DND-41 (cell line): ENCODE results near the gene RFPL1.

Source experiments
- ATAC-seq: fragments of 200-7000 bp; cut with Tn5 transposase; 3 replicates; pipeline ENCODE4 v1.9.1; 2021; ENCODE audit warnings: low read depth; ENCODE audit not compliant: insufficient read depth
- DNase-seq: peaks from one replicate; pipeline ENCODE4 v3.0.0-alpha.2; 2020
- H2AFZ ChIP-seq: 2 replicates; pipeline ENCODE4 v1.6.0; 2012; ENCODE audit warnings: low read depth, low read length
- H3K27ac ChIP-seq: 2 replicates; pipeline ENCODE4 v1.5.1; 2012; ENCODE audit warnings: low read length, inconsistent platforms
- H3K27me3 ChIP-seq: fragments of 200-600 bp; sonication (generic); 2 replicates; pipeline ENCODE4 v1.6.0; 2012; ENCODE audit warnings: low read length, mild to moderate bottlenecking, inconsistent platforms; ENCODE audit not compliant: insufficient read depth, poor library complexity
- H3K36me3 ChIP-seq: 2 replicates; pipeline ENCODE4 v1.5.1; 2012; ENCODE audit warnings: low read length, inconsistent platforms; ENCODE audit not compliant: insufficient read depth
- H3K4me1 ChIP-seq: 2 replicates; pipeline ENCODE4 v1.5.1; 2012; ENCODE audit warnings: mild to moderate bottlenecking, low read length; ENCODE audit not compliant: insufficient read depth
- H3K4me2 ChIP-seq: 2 replicates; pipeline ENCODE4 v1.6.0; 2012; ENCODE audit warnings: mild to moderate bottlenecking, moderate library complexity, low read length, inconsistent platforms; ENCODE audit not compliant: insufficient read depth
- H3K4me3 ChIP-seq, 2 experiments: fragments of 200-600 bp in 1 of 2; shearing (Covaris generic) in 1 of 2; 2 replicates each; pipeline ENCODE4 v1.5.1; 2012 to 2016; ENCODE audit warnings: inconsistent platforms in 2 of 2, low read length in 2 of 2, mild to moderate bottlenecking in 2 of 2, low read depth in 1 of 2, moderate library complexity in 1 of 2
- H3K79me2 ChIP-seq: 2 replicates; pipeline ENCODE4 v1.6.0; 2012; ENCODE audit warnings: low read length, inconsistent platforms; ENCODE audit not compliant: insufficient read depth
- H3K9ac ChIP-seq: 2 replicates; pipeline ENCODE4 v1.6.0; 2012; ENCODE audit warnings: low read depth, mild to moderate bottlenecking, inconsistent platforms, low read length, moderate library complexity
- H3K9me3 ChIP-seq: 2 replicates; pipeline ENCODE4 v1.5.1; 2012; ENCODE audit warnings: low read length, moderate library complexity, mild to moderate bottlenecking, inconsistent platforms; ENCODE audit not compliant: insufficient read depth, severe bottlenecking
- H4K20me1 ChIP-seq: 2 replicates; pipeline ENCODE4 v1.6.0; 2012; ENCODE audit warnings: low read length; ENCODE audit not compliant: insufficient read depth
- EZH2 ChIP-seq: IDR thresholded peaks from 3 replicates; pipeline ENCODE4 v1.6.1; 2012; ENCODE audit warnings: borderline replicate concordance, low read depth, mild to moderate bottlenecking, moderate library complexity, low read length, inconsistent platforms; ENCODE audit not compliant: severe bottlenecking
- TF ChIP-seq, protein P1 (sequence below): IDR thresholded peaks from 2 replicates; pipeline ENCODE4 v1.5.1; 2012; ENCODE audit warnings: borderline replicate concordance, low read length, moderate library complexity, mild to moderate bottlenecking; ENCODE audit not compliant: poor library complexity, severe bottlenecking; ENCODE audit errors: extremely low read depth

Gene RFPL1

DNA sequence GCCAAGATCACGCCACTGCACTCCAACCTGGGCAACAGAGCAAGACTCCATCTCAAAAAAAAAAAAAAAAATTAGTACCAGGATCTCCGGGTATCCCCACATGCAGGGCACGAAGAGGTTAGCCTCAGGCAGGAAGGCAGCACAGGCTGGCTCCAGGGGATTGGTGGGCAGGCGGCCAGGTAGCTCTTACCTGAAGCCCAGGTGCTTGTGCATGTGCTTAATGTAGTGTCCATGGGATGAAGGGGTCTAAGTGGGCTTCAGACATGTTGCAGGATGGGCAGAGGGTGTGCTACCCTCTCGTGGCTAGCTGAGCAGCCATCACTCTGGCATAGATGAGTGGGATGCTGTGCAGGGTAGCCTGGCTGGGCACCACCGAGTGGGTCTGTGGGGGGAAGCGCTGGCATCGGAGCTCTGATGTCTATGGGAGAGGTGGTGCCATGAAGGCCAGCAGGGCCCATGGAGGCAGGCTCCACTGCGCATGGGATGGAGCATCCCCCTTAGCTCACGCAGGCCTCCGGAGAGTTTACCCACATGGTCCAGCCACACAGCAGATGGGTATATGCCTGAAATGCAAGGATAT, 11.0 kb downstream of the RFPL1 start:
- H3K4me3 ChIP-seq = no peak overlapping the region
- H3K79me2 ChIP-seq = no peaks in the 10 kb centered on the region
- ATAC-seq (no peak), DNase-seq (no peak)
- no peak overlapping the region for H3K27ac ChIP-seq
- H3K36me3 ChIP-seq = no peaks in the 10 kb centered on the region
- no peaks in the 10 kb centered on the region for H4K20me1 ChIP-seq
- no peak overlapping the region for H3K9ac ChIP-seq
- TF ChIP-seq, protein P1, sequence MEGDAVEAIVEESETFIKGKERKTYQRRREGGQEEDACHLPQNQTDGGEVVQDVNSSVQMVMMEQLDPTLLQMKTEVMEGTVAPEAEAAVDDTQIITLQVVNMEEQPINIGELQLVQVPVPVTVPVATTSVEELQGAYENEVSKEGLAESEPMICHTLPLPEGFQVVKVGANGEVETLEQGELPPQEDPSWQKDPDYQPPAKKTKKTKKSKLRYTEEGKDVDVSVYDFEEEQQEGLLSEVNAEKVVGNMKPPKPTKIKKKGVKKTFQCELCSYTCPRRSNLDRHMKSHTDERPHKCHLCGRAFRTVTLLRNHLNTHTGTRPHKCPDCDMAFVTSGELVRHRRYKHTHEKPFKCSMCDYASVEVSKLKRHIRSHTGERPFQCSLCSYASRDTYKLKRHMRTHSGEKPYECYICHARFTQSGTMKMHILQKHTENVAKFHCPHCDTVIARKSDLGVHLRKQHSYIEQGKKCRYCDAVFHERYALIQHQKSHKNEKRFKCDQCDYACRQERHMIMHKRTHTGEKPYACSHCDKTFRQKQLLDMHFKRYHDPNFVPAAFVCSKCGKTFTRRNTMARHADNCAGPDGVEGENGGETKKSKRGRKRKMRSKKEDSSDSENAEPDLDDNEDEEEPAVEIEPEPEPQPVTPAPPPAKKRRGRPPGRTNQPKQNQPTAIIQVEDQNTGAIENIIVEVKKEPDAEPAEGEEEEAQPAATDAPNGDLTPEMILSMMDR = no peak
- no peak for TF ChIP-seq EZH2
- no peaks in the 10 kb centered on the region for H3K27me3 ChIP-seq
- no peak overlapping the region for H3K4me2 ChIP-seq
- no peaks in the 10 kb centered on the region for H3K9me3 ChIP-seq
- H2AFZ ChIP-seq = no peak overlapping the region
- H3K4me1 ChIP-seq = no peaks in the 10 kb centered on the region

DNA sequence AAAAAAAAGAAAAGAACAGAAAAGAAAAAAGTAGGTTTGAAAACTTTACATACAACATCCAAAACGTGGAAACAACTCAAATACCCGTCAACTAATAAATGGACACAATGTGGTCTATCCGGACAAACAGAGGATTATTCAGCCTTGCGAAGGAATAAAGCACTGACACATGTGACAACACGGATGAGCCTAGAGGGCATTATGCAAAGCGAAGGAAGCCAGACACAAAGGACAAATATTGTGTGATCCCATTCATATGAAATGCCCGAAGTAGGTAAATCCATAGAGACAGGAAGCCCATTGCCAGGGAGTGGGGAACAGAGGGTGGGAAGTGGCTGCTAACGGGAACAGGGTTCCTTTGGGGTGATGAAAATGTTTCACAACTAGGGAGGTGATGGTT, 11.8 kb downstream of the RFPL1 start:
- no peaks in the 10 kb centered on the region for H3K79me2 ChIP-seq
- TF ChIP-seq, protein P1 = no peak
- no peak for TF ChIP-seq EZH2
- H2AFZ ChIP-seq = no peak overlapping the region
- no peaks in the 10 kb centered on the region for H4K20me1 ChIP-seq
- ATAC-seq (no peak), DNase-seq (no peak)
- no peak overlapping the region for H3K4me2 ChIP-seq
- no peaks in the 10 kb centered on the region for H3K9me3 ChIP-seq
- no peak overlapping the region for H3K27ac ChIP-seq
- no peaks in the 10 kb centered on the region for H3K27me3 ChIP-seq
- H3K4me3 ChIP-seq = no peak overlapping the region
- H3K4me1 ChIP-seq = no peaks in the 10 kb centered on the region
- H3K9ac ChIP-seq = no peak overlapping the region
- H3K36me3 ChIP-seq = no peaks in the 10 kb centered on the region

- H3K79me2 ChIP-seq = no peaks in the 10 kb centered on the region
- no peak overlapping the region for H3K4me3 ChIP-seq
- no peak for ATAC-seq
- no peaks in the 10 kb centered on the region for H4K20me1 ChIP-seq
- no peaks in the 10 kb centered on the region for H3K36me3 ChIP-seq
- no peaks in the 10 kb centered on the region for H3K4me1 ChIP-seq
- H3K27me3 ChIP-seq = no peaks in the 10 kb centered on the region
- no peak overlapping the region for H3K9ac ChIP-seq
- DNase-seq = no peak
- no peak overlapping the region for H3K27ac ChIP-seq
- no peak for TF ChIP-seq EZH2
- TF ChIP-seq, protein P1 = no peak
- H2AFZ ChIP-seq = no peak overlapping the region
- H3K4me2 ChIP-seq = no peak overlapping the region
- no peaks in the 10 kb centered on the region for H3K9me3 ChIP-seq
Observed at GRCh38 chr22:29451863-29452262, 13.5 kb downstream of the RFPL1 start.

GRCh38 chr22:29454276-29454675, 15.9 kb downstream of the RFPL1 start:
- H3K27me3 ChIP-seq = no peaks in the 10 kb centered on the region
- no peak overlapping the region for H3K27ac ChIP-seq
- no peaks in the 10 kb centered on the region for H3K36me3 ChIP-seq

More at GRCh38 chr22:29454276-29454675, 15.9 kb downstream of the RFPL1 start:
- no peak overlapping the region for H3K9ac ChIP-seq
- DNase-seq = no peak
- no peaks in the 10 kb centered on the region for H3K79me2 ChIP-seq
- no peak for ATAC-seq
- no peak overlapping the region for H3K4me2 ChIP-seq
- no peaks in the 10 kb centered on the region for H3K4me1 ChIP-seq
- no peaks in the 10 kb centered on the region for H4K20me1 ChIP-seq
- no peak overlapping the region for H2AFZ ChIP-seq
- H3K9me3 ChIP-seq = no peaks in the 10 kb centered on the region
- no peak overlapping the region for H3K4me3 ChIP-seq
- TF ChIP-seq, protein P1 = no peak
- no peak for TF ChIP-seq EZH2
